MM.1S (cell line): ENCODE data around the gene ADRA2C.

Experiments used
- DNase-seq: peaks from one replicate; pipeline ENCODE4 v3.0.0-alpha.2; 2015
- H2AFZ ChIP-seq: fragments of 300-600 bp; sonication (generic); 2 replicates; pipeline ENCODE4 v1.6.0; 2016; ENCODE audit warnings: antibody characterized with exemption, low read length
- H3F3A ChIP-seq: fragments of 300-600 bp; sonication (generic); 2 replicates; pipeline ENCODE4 v1.6.1; 2016; ENCODE audit warnings: mild to moderate bottlenecking, antibody characterized with exemption, low read length, moderate library complexity, mixed read lengths; ENCODE audit not compliant: insufficient read depth
- H3K27ac ChIP-seq: fragments of 300-600 bp; sonication (generic); 2 replicates; pipeline ENCODE4 v1.5.1; 2016; ENCODE audit warnings: mild to moderate bottlenecking, low read length
- H3K27me3 ChIP-seq: fragments of 300-600 bp; sonication (generic); replicated peaks from 2 replicates; pipeline ENCODE4 v1.6.0; 2016; ENCODE audit warnings: low read length; ENCODE audit not compliant: insufficient read depth
- H3K36me3 ChIP-seq: fragments of 300-600 bp; sonication (generic); replicated peaks from 2 replicates; pipeline ENCODE4 v1.6.1; 2016; ENCODE audit warnings: mild to moderate bottlenecking, low read length, mixed read lengths; ENCODE audit not compliant: insufficient read depth
- H3K4me1 ChIP-seq: fragments of 300-600 bp; sonication (generic); 2 replicates; pipeline ENCODE4 v1.6.1; 2016; ENCODE audit warnings: low read length, mixed read lengths
- H3K4me2 ChIP-seq: fragments of 300-600 bp; sonication (generic); 2 replicates; pipeline ENCODE4 v1.6.0; 2016; ENCODE audit warnings: low read depth, low read length
- H3K4me3 ChIP-seq: fragments of 300-600 bp; sonication (generic); 2 replicates; pipeline ENCODE4 v1.5.1; 2016; ENCODE audit warnings: low read length, mixed read lengths
- H3K79me2 ChIP-seq: fragments of 300-600 bp; sonication (generic); 2 replicates; pipeline ENCODE4 v1.6.1; 2016; ENCODE audit warnings: mixed run types, low read length, mixed read lengths
- H3K9ac ChIP-seq: fragments of 300-600 bp; sonication (generic); 2 replicates; pipeline ENCODE4 v1.6.1; 2016; ENCODE audit warnings: low read length, mixed read lengths
- H3K9me2 ChIP-seq: fragments of 300-600 bp; sonication (generic); replicated peaks from 2 replicates; pipeline ENCODE4 v1.6.1; 2016; ENCODE audit warnings: mild to moderate bottlenecking, low read length, mixed read lengths; ENCODE audit not compliant: insufficient read depth
- H3K9me3 ChIP-seq: fragments of 300-600 bp; sonication (generic); replicated peaks from 2 replicates; pipeline ENCODE4 v1.6.1; 2016; ENCODE audit warnings: mild to moderate bottlenecking, low read length, mixed read lengths; ENCODE audit not compliant: insufficient read depth
- H4K20me1 ChIP-seq: fragments of 300-600 bp; sonication (generic); 2 replicates; pipeline ENCODE4 v1.6.1; 2016; ENCODE audit warnings: mild to moderate bottlenecking, low read length, moderate library complexity, mixed read lengths; ENCODE audit not compliant: insufficient read depth
- EZH2 ChIP-seq: fragments of 300-600 bp; sonication (generic); optimal IDR thresholded peaks from 2 replicates; pipeline ENCODE3; 2017; ENCODE audit warnings: low read depth, mild to moderate bottlenecking, antibody characterized with exemption, low read length, mixed read lengths
- EZH2phosphoT487 ChIP-seq: fragments of 300-600 bp; sonication (generic); IDR thresholded peaks from 2 replicates; pipeline ENCODE4 v1.6.1; 2018; ENCODE audit warnings: antibody characterized with exemption, low read length
- TF ChIP-seq, protein P1 (sequence below): fragments of 300-600 bp; sonication (generic); IDR thresholded peaks from 2 replicates; pipeline ENCODE4 v1.5.1; 2016; ENCODE audit warnings: antibody characterized with exemption, low read length, mixed read lengths

ADRA2C gene

DNA sequence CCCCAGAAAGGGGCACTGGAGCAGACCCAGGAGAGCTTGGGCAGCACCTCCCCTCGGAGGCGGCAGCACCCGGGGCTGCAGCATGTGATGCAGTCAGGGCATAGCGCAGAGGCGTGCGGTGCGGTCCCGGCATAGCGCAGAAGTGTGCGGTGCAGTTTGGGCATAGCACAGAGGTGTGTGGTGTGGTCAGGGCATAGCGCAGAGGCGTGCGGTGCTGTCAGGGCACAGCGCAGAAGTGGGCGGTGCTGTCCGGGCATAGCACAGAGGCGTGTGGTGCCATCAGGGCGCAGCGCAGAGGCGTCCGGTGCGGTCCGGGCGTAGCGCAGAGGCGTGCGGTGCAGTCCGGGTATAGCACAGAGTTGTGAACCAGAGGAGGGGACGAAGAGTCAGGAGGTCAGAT is 42.8 kb downstream of the ADRA2C start:
- H3K4me2 ChIP-seq, result no peak overlapping the region
- H4K20me1 ChIP-seq, result no peaks in the 10 kb centered on the region
- DNase-seq, result no peak
- no peak overlapping the region for H3K4me3 ChIP-seq
- peaks cover 91% of the 10 kb centered on the region for H3K27me3 ChIP-seq
- no peak overlapping the region for H3K27ac ChIP-seq
- TF ChIP-seq EZH2 (no peak), EZH2phosphoT487 (no peak)
- TF ChIP-seq, protein P1, sequence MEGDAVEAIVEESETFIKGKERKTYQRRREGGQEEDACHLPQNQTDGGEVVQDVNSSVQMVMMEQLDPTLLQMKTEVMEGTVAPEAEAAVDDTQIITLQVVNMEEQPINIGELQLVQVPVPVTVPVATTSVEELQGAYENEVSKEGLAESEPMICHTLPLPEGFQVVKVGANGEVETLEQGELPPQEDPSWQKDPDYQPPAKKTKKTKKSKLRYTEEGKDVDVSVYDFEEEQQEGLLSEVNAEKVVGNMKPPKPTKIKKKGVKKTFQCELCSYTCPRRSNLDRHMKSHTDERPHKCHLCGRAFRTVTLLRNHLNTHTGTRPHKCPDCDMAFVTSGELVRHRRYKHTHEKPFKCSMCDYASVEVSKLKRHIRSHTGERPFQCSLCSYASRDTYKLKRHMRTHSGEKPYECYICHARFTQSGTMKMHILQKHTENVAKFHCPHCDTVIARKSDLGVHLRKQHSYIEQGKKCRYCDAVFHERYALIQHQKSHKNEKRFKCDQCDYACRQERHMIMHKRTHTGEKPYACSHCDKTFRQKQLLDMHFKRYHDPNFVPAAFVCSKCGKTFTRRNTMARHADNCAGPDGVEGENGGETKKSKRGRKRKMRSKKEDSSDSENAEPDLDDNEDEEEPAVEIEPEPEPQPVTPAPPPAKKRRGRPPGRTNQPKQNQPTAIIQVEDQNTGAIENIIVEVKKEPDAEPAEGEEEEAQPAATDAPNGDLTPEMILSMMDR, result no peak
- no peaks in the 10 kb centered on the region for H3K79me2 ChIP-seq
- no peaks in the 10 kb centered on the region for H3K36me3 ChIP-seq
- H3K4me1 ChIP-seq, result no peaks in the 10 kb centered on the region
- no peaks in the 10 kb centered on the region for H3F3A ChIP-seq
- H3K9me2 ChIP-seq, result no peaks in the 10 kb centered on the region
- no peak overlapping the region for H3K9ac ChIP-seq
- no peak overlapping the region for H2AFZ ChIP-seq
- H3K9me3 ChIP-seq, result no peaks in the 10 kb centered on the region

DNA sequence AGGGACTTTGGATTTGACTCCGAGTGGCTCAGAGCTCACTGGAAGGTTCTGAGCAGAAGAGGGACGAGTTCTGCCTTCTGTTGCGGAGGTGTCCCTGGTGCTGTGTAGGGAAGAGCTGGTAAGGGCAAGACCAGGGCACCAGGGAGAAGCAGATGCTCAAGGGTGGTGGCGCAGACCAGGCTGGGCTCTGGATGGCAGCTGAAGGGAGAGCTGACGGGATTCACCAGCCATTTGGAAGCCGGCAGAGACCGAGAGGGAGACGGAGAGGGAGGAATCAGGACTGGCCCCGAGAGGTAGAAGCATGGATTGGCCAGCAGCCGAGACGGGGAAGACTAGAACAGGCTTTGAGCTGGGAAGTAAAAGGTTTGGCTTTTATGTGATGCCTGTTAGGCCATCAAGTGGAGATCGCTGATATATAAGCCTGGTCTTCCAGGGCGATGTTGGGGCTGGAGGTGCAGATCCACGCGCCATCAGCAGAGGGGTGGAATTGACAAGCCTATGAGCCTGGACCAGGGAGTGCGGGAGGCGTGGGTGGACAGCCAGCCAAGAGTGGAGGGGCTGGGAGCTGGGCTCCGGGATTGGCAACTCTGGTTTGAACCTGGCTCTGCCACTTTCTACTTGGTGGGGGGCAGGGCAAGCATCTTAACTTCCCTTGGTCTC is 43.4 kb downstream of the ADRA2C start:
- no peaks in the 10 kb centered on the region for H3K36me3 ChIP-seq
- H4K20me1 ChIP-seq, result no peaks in the 10 kb centered on the region
- H3K79me2 ChIP-seq, result no peaks in the 10 kb centered on the region
- H3K9me3 ChIP-seq, result no peaks in the 10 kb centered on the region
- TF ChIP-seq, protein P1, result no peak
- no peak for TF ChIP-seq EZH2phosphoT487
- TF ChIP-seq EZH2, result no peak
- H3K4me1 ChIP-seq, result no peaks in the 10 kb centered on the region
- H3K27me3 ChIP-seq, result peaks cover 87% of the 10 kb centered on the region
- DNase-seq, result no peak
- H3K27ac ChIP-seq, result no peak overlapping the region
- H3K9me2 ChIP-seq, result no peaks in the 10 kb centered on the region
- H2AFZ ChIP-seq, result no peak overlapping the region
- no peak overlapping the region for H3K9ac ChIP-seq
- H3F3A ChIP-seq, result no peaks in the 10 kb centered on the region
- no peak overlapping the region for H3K4me2 ChIP-seq
- no peak overlapping the region for H3K4me3 ChIP-seq

- Histone ChIP-seq H3K4me3 (no peak overlapping the region), H3K27ac (no peak overlapping the region), H3K79me2 (no peaks in the 10 kb centered on the region), H3K9me2 (no peaks in the 10 kb centered on the region), H3K36me3 (no peaks in the 10 kb centered on the region), H3K9ac (no peak overlapping the region), H3K9me3 (no peaks in the 10 kb centered on the region), H3F3A (no peaks in the 10 kb centered on the region), H3K27me3 (peaks cover 82% of the 10 kb centered on the region), H4K20me1 (no peaks in the 10 kb centered on the region), H2AFZ (no peak overlapping the region), H3K4me1 (no peaks in the 10 kb centered on the region), H3K4me2 (no peak overlapping the region)
- TF ChIP-seq, protein P1, result no peak
- TF ChIP-seq EZH2phosphoT487 (no peak), EZH2 (no peak)
- no peak for DNase-seq
Measured at GRCh38 chr4:3810111-3810680, 44.0 kb downstream of the ADRA2C start.
